Tibial nerve (tissue), 4 donors: Measurements from ENCODE around the gene ANXA6. TPM values are rescaled to one million over a fixed set of nuclear protein-coding genes. Genes with fewer than 3 reads are reported as not detected.
"Not testable (repeated sequence)": the region's sequence is repeated elsewhere in the genome, so short reads cannot be mapped to it uniquely, and the experiment has no call there.

Source experiments
- DNase-seq, 2 donors: peaks; one replicate each; pipeline ENCODE4 v3.0.0-alpha.2; 2019; ENCODE audit warnings: low spot score in 2 of 2
- H3K27ac ChIP-seq, 4 donors: fragments of 200-600 bp; sonication (generic) in 3 of 4; one replicate each; pipeline ENCODE4 v1.5.1; 2017 to 2019; ENCODE audit warnings: mild to moderate bottlenecking in 1 of 4
- H3K27me3 ChIP-seq, 2 donors: fragments of 200-600 bp; sonication (generic) in 1 of 2; one replicate each; pipeline versions ENCODE4 v1.5.1 to v1.6.0; 2017 to 2019
- H3K36me3 ChIP-seq, 3 donors: fragments of 200-600 bp; sonication (generic); one replicate each; pipeline ENCODE4 v1.5.1; 2018 to 2019
- H3K4me1 ChIP-seq, 4 donors: fragments of 200-600 bp; sonication (generic) in 3 of 4; one replicate each; pipeline ENCODE4 v1.5.1; 2017 to 2019
- H3K4me3 ChIP-seq, 4 donors: fragments of 200-600 bp; sonication (generic) in 3 of 4; one replicate each; pipeline ENCODE4 v1.5.1; 2017 to 2019; ENCODE audit warnings: mild to moderate bottlenecking in 1 of 4, moderate library complexity in 1 of 4
- H3K9me3 ChIP-seq, 4 donors: fragments of 200-600 bp; sonication (generic) in 3 of 4; one replicate each; pipeline ENCODE4 v1.5.1; 2017 to 2019
- CTCF ChIP-seq, 5 experiments: fragments of 200-600 bp in 3 of 5; fragments of 450-650 bp in 2 of 5; sonication (generic) in 3 of 5; IDR thresholded peaks; one replicate each; pipeline ENCODE4 v1.5.1; 2016 to 2019; ENCODE audit warnings: antibody characterized with exemption in 5 of 5, mild to moderate bottlenecking in 3 of 5, moderate library complexity in 2 of 5
- EP300 ChIP-seq, 2 donors: sonication (generic); formaldehyde crosslinking; IDR thresholded peaks; one replicate each; pipeline ENCODE4 v1.6.1; 2017; ENCODE audit warnings: antibody characterized with exemption in 2 of 2, mild to moderate bottlenecking in 1 of 2
- POLR2A ChIP-seq, 2 donors: fragments of 450-650 bp; IDR thresholded peaks; one replicate each; pipeline ENCODE4 v1.6.1; 2017; ENCODE audit warnings: antibody characterized with exemption in 2 of 2, mild to moderate bottlenecking in 2 of 2, moderate library complexity in 2 of 2
- WGBS, 2 donors: methylation state at CpG; one replicate each; pipeline ENCODE4 v1.1.5; 2018; 5-methylcytosine and 5-hydroxymethylcytosine counted together
- total RNA-seq, 4 donors: library from RNA; depleted of rRNA; stranded (reverse); fragments of >200 nt; gene quantifications; one replicate each; pipeline ENCODE4 v1.1.0, GENCODE V29; 2016

The ANXA6 gene
- total RNA-seq, 4 donors from 2014 or later = 168 to 282 (median 181) TPM

GRCh38 chr5:151200913-151201595, 43.5 kb upstream of the ANXA6 start:
- DNase-seq = no peak
- 76 to 80% methylated on average over 6 of the region's 6 CpGs for WGBS, 2 donors
- no peaks in the 10 kb centered on the region for H3K27me3 ChIP-seq
- peaks cover 0 to 19% (median 0%) of the 10 kb centered on the region in 3 donors for H3K36me3 ChIP-seq
- H3K4me3 ChIP-seq = no peak overlapping the region
- TF ChIP-seq POLR2A (IDR thresholded peaks at IDR 0.05) = no peak
- no peak for TF ChIP-seq EP300 (IDR thresholded peaks at IDR 0.05)
- TF ChIP-seq CTCF (IDR thresholded peaks at IDR 0.05) = no peak
- H3K9me3 ChIP-seq = no peaks in the 10 kb centered on the region
- no peak overlapping the region for H3K27ac ChIP-seq
- peaks cover 0 to 10% (median 4%) of the 10 kb centered on the region in 4 donors for H3K4me1 ChIP-seq

GRCh38 chr5:151199581-151200185, 42.1 kb upstream of the ANXA6 start:
- no peak for DNase-seq
- Histone ChIP-seq H3K4me3 (no peak overlapping the region), H3K36me3 (peaks cover 0 to 19% (median 0%) of the 10 kb centered on the region in 3 donors), H3K4me1 (peaks cover 0 to 13% (median 9%) of the 10 kb centered on the region in 4 donors), H3K27me3 (no peaks in the 10 kb centered on the region), H3K9me3 (no peaks in the 10 kb centered on the region), H3K27ac (no peak overlapping the region)
- TF ChIP-seq CTCF (IDR thresholded peaks at IDR 0.05) = no peak
- TF ChIP-seq EP300 (IDR thresholded peaks at IDR 0.05) = no peak
- TF ChIP-seq POLR2A (IDR thresholded peaks at IDR 0.05) = no peak
- 74 to 86% methylated on average over 7 of the region's 7 CpGs for WGBS, 2 donors

DNA sequence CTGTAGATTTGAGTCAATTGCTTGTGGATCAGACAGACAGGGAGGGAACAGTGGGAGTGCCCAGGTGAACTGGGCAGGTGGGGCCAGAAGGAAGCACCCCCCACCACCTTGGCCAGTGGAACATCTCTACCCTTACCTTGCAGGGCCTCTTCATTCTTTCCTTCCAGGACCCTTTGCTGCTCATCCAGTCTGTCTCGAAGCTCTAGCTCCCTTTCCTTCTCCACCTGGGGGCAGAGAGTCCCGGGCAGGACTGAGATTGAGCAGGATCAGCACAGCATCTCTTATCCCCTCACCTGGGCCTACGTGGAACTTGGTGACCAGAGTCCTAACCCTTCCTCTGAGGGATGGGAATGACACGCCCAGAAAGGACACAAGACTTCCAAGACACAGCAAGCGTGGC, 41.3 kb upstream of the ANXA6 start:
- Histone ChIP-seq H3K9me3 (no peaks in the 10 kb centered on the region), H3K4me1 (peaks cover 0 to 13% (median 9%) of the 10 kb centered on the region in 4 donors), H3K27me3 (no peaks in the 10 kb centered on the region), H3K27ac (no peak overlapping the region), H3K4me3 (no peak overlapping the region), H3K36me3 (peaks cover 0 to 19% (median 0%) of the 10 kb centered on the region in 3 donors)
- TF ChIP-seq EP300 (IDR thresholded peaks at IDR 0.05) (no peak), CTCF (IDR thresholded peaks at IDR 0.05) (no peak), POLR2A (IDR thresholded peaks at IDR 0.05) (no peak)
- no peak for DNase-seq
- 74 to 76% methylated on average over 5 of the region's 5 CpGs for WGBS, 2 donors

DNA sequence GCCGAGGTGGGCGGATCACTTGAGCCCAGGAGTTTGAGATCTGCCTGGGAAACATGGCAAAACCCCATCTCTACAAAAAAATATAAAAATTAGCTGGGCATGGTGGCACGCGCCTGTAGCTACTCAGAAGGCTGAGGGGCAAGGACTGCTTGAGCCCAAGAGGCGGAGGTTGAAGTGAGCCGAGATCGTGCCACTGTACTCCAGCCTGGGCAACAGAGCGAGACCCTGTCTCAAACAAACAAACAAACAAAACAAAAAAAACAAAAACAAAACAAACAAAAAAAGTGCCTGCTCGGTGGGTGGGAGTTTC, 39.7 kb upstream of the ANXA6 start:
- H3K27me3 ChIP-seq, DNase-seq, H3K9me3 ChIP-seq, H3K4me3 ChIP-seq, H3K27ac ChIP-seq: not testable (repeated sequence)
- Histone ChIP-seq H3K4me1 (peaks cover 0 to 13% (median 5%) of the 10 kb centered on the region in 4 donors), H3K36me3 (peaks cover 0 to 26% (median 0%) of the 10 kb centered on the region in 3 donors)
- WGBS, 2 donors = 88 to 92% methylated on average over 9 of the region's 9 CpGs

DNA sequence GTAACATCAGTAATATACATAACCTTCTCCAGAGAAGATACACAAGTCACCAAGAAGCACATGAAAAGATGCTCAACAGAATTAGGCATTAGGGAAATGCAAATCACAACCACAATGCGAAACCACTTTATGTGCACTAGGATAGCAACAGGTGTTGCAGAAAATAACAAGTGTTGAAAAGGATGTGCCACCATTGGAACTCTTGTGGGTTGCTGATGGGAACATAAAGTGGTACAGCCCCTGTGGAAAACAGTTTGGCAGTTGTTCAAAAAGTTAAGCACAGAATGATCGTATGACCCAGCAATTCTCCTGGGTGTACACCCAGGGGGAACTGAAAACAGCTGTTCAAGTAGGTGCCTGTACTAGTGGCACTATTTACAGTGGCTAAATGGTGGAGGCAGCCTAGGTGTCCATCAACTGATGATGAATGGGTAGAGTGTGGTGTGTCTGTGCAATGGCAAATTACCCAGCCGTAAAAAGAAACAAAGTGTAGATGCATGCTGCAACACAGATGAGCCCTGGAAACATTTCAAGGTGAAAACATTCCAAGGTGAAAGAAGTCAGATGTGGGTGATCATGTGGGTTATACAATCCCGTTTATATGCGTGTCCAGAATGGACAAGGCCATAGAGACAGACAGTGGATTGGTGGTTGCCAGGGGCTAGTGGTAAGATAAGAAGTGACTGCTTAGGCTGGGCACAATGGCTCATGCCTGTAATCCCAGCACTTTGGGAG, 39.1 kb upstream of the ANXA6 start:
- Histone ChIP-seq H3K4me3 (no peak overlapping the region), H3K27ac (peak overlapping the region in 2 of 4 donors; percentile 64 to 69), H3K9me3 (peaks cover 0 to 6% (median 3%) of the 10 kb centered on the region in 4 donors), H3K4me1 (peaks cover 0 to 13% (median 5%) of the 10 kb centered on the region in 4 donors), H3K36me3 (peaks cover 0 to 27% (median 0%) of the 10 kb centered on the region in 3 donors), H3K27me3 (no peaks in the 10 kb centered on the region)
- no peak for DNase-seq
- TF ChIP-seq EP300 (IDR thresholded peaks at IDR 0.05) = no peak
- no peak for TF ChIP-seq CTCF (IDR thresholded peaks at IDR 0.05)
- TF ChIP-seq POLR2A (IDR thresholded peaks at IDR 0.05) = no peak
- 68 to 84% methylated on average over 5 of the region's 5 CpGs for WGBS, 2 donors
